ENCODE measurements around the gene ROBO2. TPM values are rescaled to one million over a fixed set of nuclear protein-coding genes. Genes with fewer than 3 reads are reported as not detected.

ROBO2 gene
- total RNA-seq, 1 donor from 2014 or later: 2.9 TPM

- DNase-seq (ENCODE audit: low read depth, low spot score): no peak
Observed at GRCh38 chr3:77549034-77549433, 509.1 kb downstream of the ROBO2 start.

GRCh38 chr3:77553240-77553639 is 513.3 kb downstream of the ROBO2 start:
- no peak for DNase-seq (ENCODE audit: low read depth, low spot score)

- no peak for DNase-seq (ENCODE audit: low read depth, low spot score)
Observed at GRCh38 chr3:77562089-77562488, 522.2 kb downstream of the ROBO2 start.

- DNase-seq (ENCODE audit: low read depth, low spot score): no peak
Observed at GRCh38 chr3:77563012-77563411, 523.1 kb downstream of the ROBO2 start.

GRCh38 chr3:77566055-77566454 is 526.2 kb downstream of the ROBO2 start:
- no peak for DNase-seq (ENCODE audit: low read depth, low spot score)

GRCh38 chr3:77571971-77572715 is 532.2 kb downstream of the ROBO2 start:
- no peak for DNase-seq (ENCODE audit: low read depth, low spot score)

GRCh38 chr3:77577264-77577663 is 537.4 kb downstream of the ROBO2 start:
- no peak for DNase-seq (ENCODE audit: low read depth, low spot score)

- no peak for DNase-seq (ENCODE audit: low read depth, low spot score)
Observed at GRCh38 chr3:77586216-77586615, 546.3 kb downstream of the ROBO2 start.

- no peak for DNase-seq (ENCODE audit: low read depth, low spot score)
Observed at GRCh38 chr3:77588863-77589262, 549.0 kb downstream of the ROBO2 start.

- DNase-seq (ENCODE audit: low read depth, low spot score): no peak
Observed at GRCh38 chr3:77590191-77590590, 550.3 kb downstream of the ROBO2 start.

- no peak for DNase-seq (ENCODE audit: low read depth, low spot score)
Observed at GRCh38 chr3:77595371-77595870, 555.5 kb downstream of the ROBO2 start.

- DNase-seq (ENCODE audit: low read depth, low spot score): no peak
Observed at GRCh38 chr3:77599948-77600347, 560.0 kb downstream of the ROBO2 start.

GRCh38 chr3:77601823-77602415 is 562.0 kb downstream of the ROBO2 start:
- no peak for DNase-seq (ENCODE audit: low read depth, low spot score)

- DNase-seq (ENCODE audit: low read depth, low spot score): no peak
Observed at GRCh38 chr3:77602722-77603121, 562.8 kb downstream of the ROBO2 start.

GRCh38 chr3:77605308-77605707 is 565.4 kb downstream of the ROBO2 start:
- DNase-seq (ENCODE audit: low read depth, low spot score): no peak

GRCh38 chr3:77605865-77606264 is 566.0 kb downstream of the ROBO2 start:
- no peak for DNase-seq (ENCODE audit: low read depth, low spot score)

GRCh38 chr3:77606372-77606771 is 566.5 kb downstream of the ROBO2 start:
- DNase-seq (ENCODE audit: low read depth, low spot score): no peak

- DNase-seq (ENCODE audit: low read depth, low spot score): no peak
Observed at GRCh38 chr3:77618686-77619085, 578.8 kb downstream of the ROBO2 start.

- no peak for DNase-seq (ENCODE audit: low read depth, low spot score)
Observed at GRCh38 chr3:77620009-77620408, 580.1 kb downstream of the ROBO2 start.

- DNase-seq (ENCODE audit: low read depth, low spot score): no peak
Observed at GRCh38 chr3:77623500-77623899, 583.6 kb downstream of the ROBO2 start.

GRCh38 chr3:77626157-77626556 is 586.3 kb downstream of the ROBO2 start:
- DNase-seq (ENCODE audit: low read depth, low spot score): no peak

- no peak for DNase-seq (ENCODE audit: low read depth, low spot score)
Observed at GRCh38 chr3:77648214-77648613, 608.3 kb downstream of the ROBO2 start.

- DNase-seq (ENCODE audit: low read depth, low spot score): no peak
Observed at GRCh38 chr3:77648664-77649063, 608.8 kb downstream of the ROBO2 start.

Measured in pulmonary artery endothelial cell (primary cell).